Neural crest cell (in vitro differentiated cells): ENCODE measurements around the gene OPTC. TPM values are rescaled to one million over a fixed set of nuclear protein-coding genes. Genes with fewer than 3 reads are reported as not detected.
A peak's percentile ranks its signal among the peaks of the same experiment; 100 is the strongest.

Experiments
- DNase-seq: peaks from one replicate; pipeline ENCODE4 v3.0.0; 2021; ENCODE audit warnings: low read depth, mixed read lengths, low spot score
- H3K27ac Mint-ChIP-seq: one replicate; pipeline ENCODE4 v1.8.0; 2021; ENCODE audit warnings: mild to moderate bottlenecking, mixed read lengths; ENCODE audit not compliant: unreplicated experiment
- H3K27me3 Mint-ChIP-seq: 2 replicates; pipeline ENCODE4 v1.8.0; 2021; ENCODE audit warnings: low read depth, mild to moderate bottlenecking, mixed read lengths
- H3K36me3 Mint-ChIP-seq: 2 replicates; pipeline ENCODE4 v1.8.0; 2021; ENCODE audit warnings: low read depth, mild to moderate bottlenecking, mixed read lengths
- H3K4me1 Mint-ChIP-seq: 2 replicates; pipeline ENCODE4 v1.8.0; 2021; ENCODE audit warnings: mixed read lengths
- H3K4me3 Mint-ChIP-seq: one replicate; pipeline ENCODE4 v1.8.0; 2021; ENCODE audit warnings: mild to moderate bottlenecking, mixed read lengths
- H3K9me3 Mint-ChIP-seq: 2 replicates; pipeline ENCODE4 v1.8.0; 2021; ENCODE audit warnings: mixed read lengths
- CTCF ChIP-seq: fragments of 200-600 bp; sonication (generic); conservative IDR thresholded peaks from 2 replicates; pipeline ENCODE4 v1.5.0; 2021; ENCODE audit warnings: antibody characterized with exemption, mild to moderate bottlenecking
- total RNA-seq: library from RNA; stranded (reverse); gene quantifications from 2 replicates; pipeline ENCODE4 v1.2.1, GENCODE V29; 2021

The OPTC gene
- total RNA-seq, 1 donor from 2014 or later = not detected

DNA sequence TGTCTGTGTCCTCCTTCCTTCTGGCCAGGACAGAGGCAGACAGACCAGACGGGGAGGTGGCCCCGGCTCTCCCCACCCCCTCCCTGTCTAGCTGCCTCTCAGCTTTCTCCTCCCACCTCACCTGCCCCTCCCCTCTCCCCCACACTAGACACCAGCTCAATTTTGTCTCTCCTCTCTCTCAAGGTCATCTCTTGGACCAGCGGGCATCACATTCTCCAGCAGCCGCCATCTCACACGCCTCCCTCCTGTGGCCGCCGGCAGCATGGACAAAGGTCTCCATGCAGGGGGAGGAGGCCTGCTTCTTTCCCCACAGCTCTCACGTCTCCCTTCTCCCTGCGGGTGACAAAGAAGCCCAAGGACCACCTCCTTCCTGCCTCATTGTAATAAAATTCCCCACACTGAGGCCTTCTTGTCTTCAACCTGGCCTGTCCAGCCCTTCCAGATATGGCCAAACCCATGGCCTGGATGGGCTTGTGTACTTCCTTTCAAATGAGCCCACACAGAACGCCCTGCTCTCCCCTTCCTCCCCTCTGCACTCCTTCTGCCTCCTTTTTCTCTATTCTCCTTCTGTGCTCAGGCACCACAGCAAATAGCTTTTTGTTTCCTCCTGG, 14.6 kb downstream of the OPTC start:
- H3K4me1 Mint-ChIP-seq = peaks cover 61% of the 10 kb centered on the region
- peaks cover 3% of the 10 kb centered on the region for H3K27me3 Mint-ChIP-seq
- DNase-seq = peak; percentile 31
- no peak for TF ChIP-seq CTCF
- H3K36me3 Mint-ChIP-seq = no peaks in the 10 kb centered on the region
- H3K9me3 Mint-ChIP-seq = no peaks in the 10 kb centered on the region
- peak overlapping the region; percentile 92 for H3K27ac Mint-ChIP-seq
- peak overlapping the region; percentile 45 for H3K4me3 Mint-ChIP-seq

GRCh38 chr1:203509135-203509534, 15.2 kb downstream of the OPTC start:
- DNase-seq = no peak
- Mint-ChIP-seq H3K36me3 (no peaks in the 10 kb centered on the region), H3K27ac (peak overlapping the region; percentile 92), H3K27me3 (no peaks in the 10 kb centered on the region), H3K4me3 (no peak overlapping the region), H3K9me3 (no peaks in the 10 kb centered on the region), H3K4me1 (peaks cover 67% of the 10 kb centered on the region)
- TF ChIP-seq CTCF = no peak

GRCh38 chr1:203511513-203511912, 17.6 kb downstream of the OPTC start:
- Mint-ChIP-seq H3K27ac (no peak overlapping the region), H3K4me1 (peaks cover 82% of the 10 kb centered on the region), H3K27me3 (no peaks in the 10 kb centered on the region), H3K4me3 (no peak overlapping the region), H3K9me3 (no peaks in the 10 kb centered on the region), H3K36me3 (no peaks in the 10 kb centered on the region)
- DNase-seq = no peak
- TF ChIP-seq CTCF = no peak

- DNase-seq = no peak
- Mint-ChIP-seq H3K9me3 (no peaks in the 10 kb centered on the region), H3K36me3 (no peaks in the 10 kb centered on the region), H3K27ac (no peak overlapping the region), H3K4me1 (peaks cover 82% of the 10 kb centered on the region), H3K4me3 (no peak overlapping the region), H3K27me3 (no peaks in the 10 kb centered on the region)
- no peak for TF ChIP-seq CTCF
Measured at GRCh38 chr1:203511930-203512329, 18.0 kb downstream of the OPTC start.

GRCh38 chr1:203512517-203512847, 18.5 kb downstream of the OPTC start:
- Mint-ChIP-seq H3K4me1 (peaks cover 81% of the 10 kb centered on the region), H3K4me3 (no peak overlapping the region), H3K27me3 (no peaks in the 10 kb centered on the region), H3K27ac (peak overlapping the region; percentile 66), H3K36me3 (no peaks in the 10 kb centered on the region), H3K9me3 (no peaks in the 10 kb centered on the region)
- no peak for DNase-seq
- TF ChIP-seq CTCF = no peak
